ENCODE measurements around the gene RESP18. TPM values are rescaled to one million over a fixed set of nuclear protein-coding genes. Genes with fewer than 3 reads are reported as not detected.

The RESP18 gene
- total RNA-seq, 1 experiment from 2014 or later: not detected

DNA sequence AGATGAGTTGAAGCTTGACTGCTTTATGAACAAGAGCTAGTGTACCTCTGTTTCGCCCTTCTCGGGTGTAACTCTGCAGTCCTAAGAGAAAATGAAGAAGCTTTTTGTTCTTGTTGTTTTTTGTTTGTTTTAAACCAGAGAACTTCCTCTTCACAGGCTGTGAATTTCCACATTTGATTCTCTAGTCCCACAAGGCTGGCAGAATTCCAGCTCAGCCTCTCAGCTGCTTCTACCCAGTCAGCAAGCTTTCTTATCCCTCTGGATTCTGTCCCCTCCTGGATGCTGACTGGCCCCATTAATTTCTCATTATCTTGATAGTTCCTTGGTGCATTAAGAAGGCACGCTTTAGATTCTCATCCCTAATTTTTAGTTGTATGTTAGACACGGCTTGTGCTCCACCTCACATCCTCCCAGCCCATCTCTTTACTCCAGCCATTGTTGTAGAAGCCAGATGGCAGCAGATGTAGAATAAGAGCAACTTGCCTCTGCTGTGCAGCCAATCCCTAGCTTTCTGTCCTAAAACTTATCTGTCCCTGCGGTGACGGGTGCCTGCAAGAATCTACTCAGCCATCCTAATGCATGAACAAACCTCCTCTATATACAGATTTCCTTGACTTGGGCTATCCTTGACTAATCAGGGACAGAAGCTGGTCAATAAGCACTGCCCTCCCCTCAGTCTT is 12.3 kb upstream of the RESP18 start:
- intact Hi-C loops (cut with micrococcal nuclease; ENCODE audit: unreplicated experiment): no loop called here
- TF ChIP-seq, protein P1, sequence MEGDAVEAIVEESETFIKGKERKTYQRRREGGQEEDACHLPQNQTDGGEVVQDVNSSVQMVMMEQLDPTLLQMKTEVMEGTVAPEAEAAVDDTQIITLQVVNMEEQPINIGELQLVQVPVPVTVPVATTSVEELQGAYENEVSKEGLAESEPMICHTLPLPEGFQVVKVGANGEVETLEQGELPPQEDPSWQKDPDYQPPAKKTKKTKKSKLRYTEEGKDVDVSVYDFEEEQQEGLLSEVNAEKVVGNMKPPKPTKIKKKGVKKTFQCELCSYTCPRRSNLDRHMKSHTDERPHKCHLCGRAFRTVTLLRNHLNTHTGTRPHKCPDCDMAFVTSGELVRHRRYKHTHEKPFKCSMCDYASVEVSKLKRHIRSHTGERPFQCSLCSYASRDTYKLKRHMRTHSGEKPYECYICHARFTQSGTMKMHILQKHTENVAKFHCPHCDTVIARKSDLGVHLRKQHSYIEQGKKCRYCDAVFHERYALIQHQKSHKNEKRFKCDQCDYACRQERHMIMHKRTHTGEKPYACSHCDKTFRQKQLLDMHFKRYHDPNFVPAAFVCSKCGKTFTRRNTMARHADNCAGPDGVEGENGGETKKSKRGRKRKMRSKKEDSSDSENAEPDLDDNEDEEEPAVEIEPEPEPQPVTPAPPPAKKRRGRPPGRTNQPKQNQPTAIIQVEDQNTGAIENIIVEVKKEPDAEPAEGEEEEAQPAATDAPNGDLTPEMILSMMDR (IDR thresholded peaks at IDR 0.05; ENCODE audit: insufficient read depth in 1 of 2, low read depth in 1 of 2, low read length in 1 of 2, severe bottlenecking in 1 of 2, unreplicated experiment in 1 of 2): no peak
- no peaks in the 10 kb centered on the region for H3K4me1 ChIP-seq
- no peaks in the 10 kb centered on the region for H3K36me3 ChIP-seq (ENCODE audit: control insufficient read depth, insufficient read depth, low read length)
- DNase-seq: no peak
- POLR2A ChIA-PET: no interaction called here
- BruUV-seq (replicated peaks): no TSS peak
- H3K4me3 ChIP-seq (ENCODE audit: low read depth, low read length): no peak overlapping the region
- Mint-ChIP-seq H3K4me3 (ENCODE audit: unreplicated experiment) (no peak overlapping the region), H3K27me3 (ENCODE audit: insufficient read depth, unreplicated experiment) (peaks cover 21% of the 10 kb centered on the region), H3K27ac (ENCODE audit: unreplicated experiment) (no peak overlapping the region), H3K9me3 (ENCODE audit: unreplicated experiment) (no peaks in the 10 kb centered on the region), H3K4me1 (ENCODE audit: low read depth, unreplicated experiment) (no peaks in the 10 kb centered on the region), H3K36me3 (ENCODE audit: insufficient read depth, unreplicated experiment) (no peaks in the 10 kb centered on the region)
- CTCF ChIA-PET: interaction anchor here (0.6 kb wide), 1 partner anchor 370 kb away, joined by 3 read pairs; no protein-coding TSS in a partner anchor
- H3K9me3 ChIP-seq: no peaks in the 10 kb centered on the region
- no peaks in the 10 kb centered on the region for H3K27me3 ChIP-seq (replicated peaks; ENCODE audit: control insufficient read depth, insufficient read depth, low read length)

DNA sequence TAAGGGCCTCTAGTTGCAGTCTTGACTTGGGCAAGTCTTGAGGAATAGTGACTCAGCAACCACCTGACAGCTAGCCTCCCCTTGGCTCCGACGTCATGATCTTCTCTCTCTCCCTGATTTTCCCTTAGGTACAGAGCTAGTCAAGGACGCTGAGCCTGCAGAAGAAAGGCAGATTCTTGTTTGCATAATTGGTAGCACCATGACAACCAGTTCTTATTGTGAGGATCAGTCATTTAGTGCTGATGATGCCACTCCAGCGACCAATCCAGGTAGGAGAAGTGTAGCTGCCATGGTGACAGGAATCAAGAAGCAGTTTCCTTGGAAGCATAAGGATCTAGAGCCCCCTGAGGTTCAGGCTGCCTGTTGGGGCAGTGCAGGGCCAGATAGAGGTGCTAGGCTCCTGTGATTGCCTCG is 2.8 kb upstream of the RESP18 start:
- no peaks in the 10 kb centered on the region for H3K4me1 ChIP-seq
- Mint-ChIP-seq H3K36me3 (ENCODE audit: insufficient read depth, unreplicated experiment) (no peaks in the 10 kb centered on the region), H3K9me3 (ENCODE audit: unreplicated experiment) (no peaks in the 10 kb centered on the region), H3K4me1 (ENCODE audit: low read depth, unreplicated experiment) (no peaks in the 10 kb centered on the region), H3K27me3 (ENCODE audit: insufficient read depth, unreplicated experiment) (peaks cover 28% of the 10 kb centered on the region), H3K27ac (ENCODE audit: unreplicated experiment) (no peak overlapping the region), H3K4me3 (ENCODE audit: unreplicated experiment) (no peak overlapping the region)
- no peaks in the 10 kb centered on the region for H3K9me3 ChIP-seq
- H3K36me3 ChIP-seq (ENCODE audit: control insufficient read depth, insufficient read depth, low read length): no peaks in the 10 kb centered on the region
- ChIA-PET POLR2A (no interaction called here), CTCF (interaction anchor here (0.8 kb wide), 1 partner anchor 52 kb away, joined by 3 read pairs; the partner anchor contains the start of gene DNPEP)
- TF ChIP-seq, protein P1 (IDR thresholded peaks at IDR 0.05; ENCODE audit: insufficient read depth in 1 of 2, low read depth in 1 of 2, low read length in 1 of 2, severe bottlenecking in 1 of 2, unreplicated experiment in 1 of 2): no peak
- H3K4me3 ChIP-seq (ENCODE audit: low read depth, low read length): no peak overlapping the region
- H3K27me3 ChIP-seq (replicated peaks; ENCODE audit: control insufficient read depth, insufficient read depth, low read length): no peaks in the 10 kb centered on the region; the same call in none of the 2 replicates
- intact Hi-C loops (cut with micrococcal nuclease; ENCODE audit: unreplicated experiment): loop anchor here (5.0 kb wide), 1 partner anchor 377 kb away; no protein-coding TSS in a partner anchor
- BruUV-seq (replicated peaks): no TSS peak
- DNase-seq: no peak

DNA sequence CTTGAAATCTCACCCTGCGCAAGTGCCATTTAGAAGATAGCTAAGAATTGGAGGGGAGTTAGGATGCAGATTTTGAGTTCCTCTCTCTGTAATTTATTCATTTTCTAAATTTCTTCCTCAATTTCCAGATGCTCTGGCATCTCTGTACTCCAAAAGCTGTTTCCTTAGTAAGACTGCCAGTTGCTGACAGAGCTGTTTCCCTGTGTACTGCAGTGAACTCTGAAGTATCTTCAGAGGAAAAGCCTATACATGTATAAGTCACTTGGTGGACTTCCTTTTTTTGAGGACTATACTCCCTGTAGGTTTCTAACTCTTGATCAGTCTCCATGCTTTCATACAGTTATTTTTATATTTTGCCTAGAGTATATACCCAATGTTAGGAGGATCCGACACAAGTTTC is 1.5 kb upstream of the RESP18 start:
- no peak for DNase-seq
- TF ChIP-seq, protein P1 (IDR thresholded peaks at IDR 0.05; ENCODE audit: insufficient read depth in 1 of 2, low read depth in 1 of 2, low read length in 1 of 2, severe bottlenecking in 1 of 2, unreplicated experiment in 1 of 2): no peak
- Mint-ChIP-seq H3K4me3 (ENCODE audit: unreplicated experiment) (no peak overlapping the region), H3K27me3 (ENCODE audit: insufficient read depth, unreplicated experiment) (peaks cover 23% of the 10 kb centered on the region), H3K9me3 (ENCODE audit: unreplicated experiment) (no peaks in the 10 kb centered on the region), H3K4me1 (ENCODE audit: low read depth, unreplicated experiment) (no peaks in the 10 kb centered on the region), H3K36me3 (ENCODE audit: insufficient read depth, unreplicated experiment) (no peaks in the 10 kb centered on the region), H3K27ac (ENCODE audit: unreplicated experiment) (no peak overlapping the region)
- intact Hi-C loops (cut with micrococcal nuclease; ENCODE audit: unreplicated experiment): no loop called here
- Histone ChIP-seq H3K4me3 (ENCODE audit: low read depth, low read length) (no peak overlapping the region), H3K9me3 (no peaks in the 10 kb centered on the region), H3K27me3 (replicated peaks; ENCODE audit: control insufficient read depth, insufficient read depth, low read length) (no peaks in the 10 kb centered on the region; the same call in none of the 2 replicates), H3K4me1 (no peaks in the 10 kb centered on the region), H3K36me3 (ENCODE audit: control insufficient read depth, insufficient read depth, low read length) (no peaks in the 10 kb centered on the region)
- POLR2A ChIA-PET: no interaction called here
- CTCF ChIA-PET: no interaction called here
- no TSS peak for BruUV-seq (replicated peaks)
